Loucy (cell line): Measurements from ENCODE around the gene IGSF3.
"Not testable (repeated sequence)": the region's sequence is repeated elsewhere in the genome, so short reads cannot be mapped to it uniquely, and the experiment has no call there.

Experiments
- CTCF ChIP-seq: fragments of 200-600 bp; sonication (generic); conservative IDR thresholded peaks from 2 replicates; pipeline ENCODE4 v1.5.1; 2014; ENCODE audit warnings: mild to moderate bottlenecking, antibody characterized with exemption, low read length
- EZH2phosphoT487 ChIP-seq: fragments of 200-600 bp; IDR thresholded peaks from 2 replicates; pipeline ENCODE4 v1.6.1; 2018; ENCODE audit warnings: antibody characterized with exemption, mild to moderate bottlenecking, moderate library complexity, borderline replicate concordance

- not testable (repeated sequence) for TF ChIP-seq CTCF, EZH2phosphoT487
Measured at GRCh38 chr1:116657836-116658235, 9.7 kb downstream of the IGSF3 start.
